GM18873 (cell line): ENCODE measurements around the gene GLYATL1B.
A peak's percentile ranks its signal among the peaks of the same experiment; 100 is the strongest.
"Not testable (repeated sequence)": the region's sequence is repeated elsewhere in the genome, so short reads cannot be mapped to it uniquely, and the experiment has no call there.

Experiments used
- ATAC-seq: cut with Tn5 transposase; IDR thresholded peaks from one replicate; pipeline ENCODE4 v1.9.1; 2021; ENCODE audit warnings: mild to moderate bottlenecking, moderate library complexity, moderate number of reproducible peaks; ENCODE audit not compliant: unreplicated experiment, low FRiP score

The GLYATL1B gene, protein sequence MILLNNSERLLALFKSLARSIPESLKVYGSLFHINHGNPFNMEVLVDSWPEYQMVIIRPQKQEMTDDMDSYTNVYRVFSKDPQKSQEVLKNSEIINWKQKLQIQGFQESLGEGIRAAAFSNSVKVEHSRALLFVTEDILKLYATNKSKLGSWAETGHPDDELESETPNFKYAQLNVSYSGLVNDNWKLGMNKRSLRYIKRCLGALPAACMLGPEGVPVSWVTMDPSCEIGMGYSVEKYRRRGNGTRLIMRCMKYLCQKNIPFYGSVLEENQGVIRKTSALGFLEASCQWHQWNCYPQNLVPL

GRCh38 chr11:59086007-59086406, at the start of gene GLYATL1B:
TSS of gene GLYATL1B (plus strand) at chr11:59086307. CDS start at chr11:59086307, 0 bp downstream.
- not testable (repeated sequence) for ATAC-seq

- ATAC-seq, result not testable (repeated sequence)
Observed at GRCh38 chr11:59036542-59036941, 49.6 kb upstream of the GLYATL1B start.

DNA sequence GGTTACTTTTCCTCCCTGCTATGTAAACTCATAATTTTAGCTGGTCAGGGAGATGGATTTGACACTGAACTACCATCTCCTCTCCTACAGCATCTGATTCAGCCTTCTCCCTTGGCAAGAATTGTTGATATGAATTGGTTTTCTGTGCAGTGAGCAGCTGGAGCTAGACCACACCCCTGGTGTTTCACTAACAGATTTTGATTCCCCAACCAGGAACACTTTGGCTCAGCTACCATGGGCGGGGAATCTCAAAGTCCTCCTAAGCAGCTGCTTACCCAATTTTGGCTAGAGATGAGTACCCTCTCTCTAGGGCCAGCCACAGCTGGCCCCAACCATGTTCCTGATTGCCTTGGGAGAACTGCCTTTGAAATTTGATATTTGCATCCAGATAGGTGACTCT, 48.7 kb upstream of the GLYATL1B start:
- not testable (repeated sequence) for ATAC-seq

GRCh38 chr11:59040607-59041006, 45.5 kb upstream of the GLYATL1B start:
- ATAC-seq, result no peak

DNA sequence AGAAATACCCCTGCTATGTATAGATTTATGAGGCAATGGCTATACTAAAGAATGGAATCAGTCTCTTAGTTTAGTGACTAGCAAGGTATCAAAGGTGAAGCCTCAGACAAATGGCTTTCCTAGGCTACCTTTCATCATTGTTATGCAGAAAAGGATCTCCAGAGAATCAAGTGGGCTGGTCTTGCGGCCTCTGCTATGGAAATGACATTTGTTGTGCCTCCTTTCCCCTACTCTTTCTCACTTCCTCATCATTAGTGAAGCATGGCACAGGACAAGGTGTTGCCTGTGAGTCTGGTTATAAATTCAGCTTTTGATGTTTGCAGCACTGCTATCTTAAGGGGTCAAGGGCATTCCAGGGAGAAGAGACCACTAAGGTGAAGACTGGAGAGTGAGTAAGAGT, 34.7 kb upstream of the GLYATL1B start:
- ATAC-seq, result peak; percentile 83

DNA sequence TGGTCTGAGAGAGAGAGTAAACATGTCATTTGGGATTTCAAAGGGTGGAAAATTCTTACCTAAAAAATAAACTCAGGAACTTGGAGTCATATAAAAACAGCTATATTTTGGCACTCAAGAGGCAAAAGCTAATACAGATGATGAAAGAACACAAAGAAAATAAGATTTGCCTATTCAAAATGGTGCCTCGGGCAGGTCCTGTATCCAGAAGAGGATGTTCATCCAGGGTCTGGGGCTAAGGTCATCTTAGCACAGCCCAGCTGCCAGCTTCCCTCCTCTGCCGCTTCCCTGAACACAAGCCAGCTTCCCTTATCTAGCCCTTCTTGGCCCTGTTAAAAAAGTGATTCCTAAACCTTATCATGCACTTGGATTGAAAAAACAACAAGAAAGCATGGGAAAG, 33.8 kb upstream of the GLYATL1B start:
- ATAC-seq, result not testable (repeated sequence)

DNA sequence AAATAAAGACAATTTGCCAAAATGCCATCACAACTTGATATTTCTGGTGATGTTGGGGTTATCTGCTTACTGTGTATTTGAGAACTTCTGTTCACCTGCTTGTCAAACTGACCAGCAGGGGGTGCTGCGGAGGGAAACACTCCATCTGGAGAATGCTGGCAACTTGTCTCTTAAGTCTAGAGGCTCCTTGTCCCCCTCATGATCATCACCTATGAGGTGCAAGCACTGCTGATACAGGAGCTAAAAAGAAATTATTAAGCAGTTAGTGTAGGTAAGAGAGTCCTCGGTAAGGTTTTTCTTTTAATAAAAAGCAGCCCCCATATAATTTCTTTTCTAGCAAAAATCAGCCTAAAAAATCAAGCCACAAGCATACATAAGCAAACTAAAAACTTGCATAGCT, 32.7 kb upstream of the GLYATL1B start:
- ATAC-seq, result no peak

GRCh38 chr11:59058120-59059033, 27.7 kb upstream of the GLYATL1B start:
- ATAC-seq, result peak; percentile 91

GRCh38 chr11:59060096-59060495, 26.0 kb upstream of the GLYATL1B start:
- ATAC-seq, result not testable (repeated sequence)

GRCh38 chr11:59062602-59063529, 23.2 kb upstream of the GLYATL1B start:
- no peak for ATAC-seq

GRCh38 chr11:59063996-59064727, 21.9 kb upstream of the GLYATL1B start:
- peak; percentile 81 for ATAC-seq

- no peak for ATAC-seq
Observed at GRCh38 chr11:59069087-59069486, 17.0 kb upstream of the GLYATL1B start.

DNA sequence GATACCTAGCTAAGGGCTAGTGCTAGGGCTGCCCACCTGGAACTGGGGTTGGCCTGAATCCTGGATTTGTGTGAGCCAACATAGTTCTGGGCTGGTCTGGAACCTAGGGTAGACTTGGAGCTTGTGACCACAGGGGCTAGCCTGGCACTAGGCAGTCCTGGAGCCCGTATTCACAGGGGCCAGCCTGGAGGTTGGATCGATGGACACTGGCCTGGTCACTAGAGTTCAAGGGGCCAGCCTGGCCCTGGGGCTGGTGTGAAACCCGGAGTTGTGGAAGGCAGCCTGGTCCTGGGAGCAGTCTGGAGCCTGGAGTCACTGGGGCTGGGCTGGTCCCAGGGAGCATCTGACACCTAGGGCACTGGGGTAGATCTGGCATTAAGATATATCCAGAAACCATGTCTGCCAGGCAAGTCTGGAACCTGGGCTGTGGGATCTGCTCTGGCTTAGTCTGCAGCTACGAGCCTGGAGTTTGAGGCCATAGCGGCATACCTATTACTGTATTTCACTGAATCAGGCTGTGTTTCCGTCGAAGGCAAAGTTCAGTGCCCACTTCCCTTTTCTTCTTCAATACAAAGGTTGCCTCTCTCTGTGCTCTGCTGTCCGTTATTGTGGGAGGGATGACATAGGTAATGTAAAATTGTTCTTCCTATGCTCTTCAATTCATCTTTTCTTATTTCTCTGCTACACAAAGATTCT, 9.1 kb upstream of the GLYATL1B start:
- ATAC-seq, result peak; percentile 86

DNA sequence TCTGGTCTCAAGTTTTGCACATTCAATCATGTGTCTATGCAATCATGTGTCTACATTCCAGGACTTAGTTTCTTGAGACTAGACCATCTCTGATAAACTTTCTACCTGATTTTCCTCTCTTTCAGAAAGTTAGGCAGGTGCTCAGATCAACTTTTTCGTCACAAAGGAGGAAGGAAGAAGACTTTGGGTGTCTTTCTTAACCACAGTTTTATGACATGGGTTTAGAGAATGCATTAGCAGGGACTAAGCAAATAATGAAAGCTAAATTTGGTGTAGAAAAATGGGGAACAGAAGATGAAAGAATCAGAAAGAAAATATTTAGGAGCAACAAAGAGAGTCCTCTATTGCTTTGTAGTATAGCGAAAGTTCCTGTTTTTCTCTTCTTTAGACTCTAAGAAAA, 7.7 kb upstream of the GLYATL1B start:
- no peak for ATAC-seq

- ATAC-seq, result no peak
Observed at GRCh38 chr11:59079086-59079485, 7.0 kb upstream of the GLYATL1B start.

- ATAC-seq, result not testable (repeated sequence)
Observed at GRCh38 chr11:59080421-59080820, 5.7 kb upstream of the GLYATL1B start.

DNA sequence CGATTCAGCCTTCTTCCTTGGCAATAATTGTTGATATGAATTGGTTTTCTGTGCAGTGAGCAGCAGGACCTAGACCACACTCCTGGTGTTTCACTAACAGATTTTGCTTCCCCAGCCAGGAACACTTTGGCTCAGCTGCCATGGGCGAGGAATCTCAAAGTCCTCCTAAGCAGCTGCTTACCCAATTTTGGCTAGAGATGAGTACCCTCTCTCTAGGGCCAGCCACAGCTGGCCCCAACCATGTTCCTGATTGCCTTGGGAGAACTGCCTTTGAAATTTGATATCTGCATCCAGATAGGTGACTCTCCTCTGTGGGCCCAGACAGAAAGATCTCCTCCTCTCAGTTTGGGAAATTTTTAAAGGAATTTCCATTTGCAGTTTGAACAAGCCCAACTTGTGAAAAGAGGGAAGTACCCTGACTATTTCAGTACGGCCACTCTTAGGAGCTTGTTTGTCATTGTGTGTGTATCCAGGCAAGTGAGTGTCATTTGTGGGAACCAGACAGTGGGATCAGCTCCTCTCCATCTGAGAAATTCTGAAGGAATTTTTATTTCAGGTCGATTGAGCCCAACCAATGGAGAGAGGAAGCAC, 4.6 kb upstream of the GLYATL1B start:
- not testable (repeated sequence) for ATAC-seq

DNA sequence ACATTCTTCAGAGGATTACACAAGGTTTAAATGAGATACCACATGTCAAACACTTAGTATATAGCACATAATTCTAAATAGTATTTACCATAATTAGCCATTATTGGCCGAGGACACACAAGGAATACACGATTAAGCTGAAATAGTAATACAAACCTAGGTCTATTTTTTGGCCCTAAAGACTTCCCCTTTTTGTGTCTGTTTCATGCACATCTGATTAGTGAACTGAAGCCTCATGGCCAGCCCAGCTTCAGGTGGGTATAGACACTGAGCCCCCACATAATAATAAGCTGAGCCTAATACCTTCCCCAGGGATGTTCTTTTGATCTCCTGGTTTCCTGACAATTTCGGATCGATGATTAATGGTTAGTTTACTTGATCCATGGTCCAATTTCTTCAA, 2.1 kb downstream of the GLYATL1B start:
- ATAC-seq, result no peak

DNA sequence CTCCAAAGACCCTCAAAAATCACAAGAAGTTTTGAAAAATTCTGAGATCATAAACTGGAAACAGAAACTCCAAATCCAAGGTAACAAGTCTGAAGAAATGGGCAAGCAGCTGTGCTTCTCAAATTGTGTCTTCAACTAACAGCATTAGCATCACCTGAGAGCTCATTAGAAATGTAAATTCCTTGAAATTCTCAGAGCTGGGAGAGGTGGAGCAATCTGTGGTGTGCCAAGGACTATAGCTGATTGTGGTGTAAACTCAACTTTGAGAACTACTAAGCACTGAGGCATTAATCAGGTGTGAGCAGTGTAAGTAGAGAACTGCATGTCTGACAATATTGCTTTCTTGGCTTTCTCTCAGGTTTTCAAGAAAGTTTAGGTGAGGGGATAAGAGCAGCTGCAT, 7.5 kb downstream of the GLYATL1B start:
- not testable (repeated sequence) for ATAC-seq
